HCT116 (cell line): ENCODE results near the gene ARFGAP3. TPM values are rescaled to one million over a fixed set of nuclear protein-coding genes. Genes with fewer than 3 reads are reported as not detected.

Source experiments
- ATAC-seq: fragments of 200-7000 bp; cut with Tn5 transposase; 2 replicates; pipeline ENCODE4 v1.9.1; 2020; ENCODE audit warnings: mild to moderate bottlenecking, moderate library complexity
- BruUV-seq: library from RNA; stranded (reverse); fragments of 400-500 nt; replicated peaks from 2 replicates; lab custom pipeline; 2021; lab: Mats Ljungman, UMichigan
- CTCF ChIA-PET: fragments of 300-600 bp; sonication (Branson Sonifier 250); formaldehyde crosslinking; loops from one replicate; lab custom pipeline; 2021; ENCODE audit warnings: antibody characterized with exemption; lab: Charles Lee
- POLR2A ChIA-PET: fragments of 300-600, 350-600 bp; sonication (Branson Sonifier 250); formaldehyde crosslinking; loops from one replicate; lab custom pipeline; 2021; ENCODE audit warnings: antibody characterized with exemption; lab: Charles Lee
- RAD21 ChIA-PET, 2 experiments: fragments of 300-600 bp; sonication (Branson Sonifier 250); formaldehyde crosslinking; loops; one replicate each; lab custom pipeline; 2023; ENCODE audit warnings: low total read pairs in 2 of 2; ENCODE audit not compliant: uncharacterized antibody in 2 of 2, unreplicated experiment in 2 of 2, low non-redundant PET in 1 of 2; lab: Charles Lee
- DNase-seq: peaks from one replicate; pipeline ENCODE4 v3.0.0-alpha.2; 2010; ENCODE audit warnings: low read depth, low spot score
- H2AFZ ChIP-seq: fragments of 200-600 bp; shearing (Covaris generic), sonication (generic); 2 replicates; pipeline ENCODE4 v1.6.1; 2017; ENCODE audit warnings: low read depth, mixed run types, mixed read lengths, antibody characterized with exemption, low read length; ENCODE audit not compliant: poor library complexity, severe bottlenecking
- H3K27ac ChIP-seq: 2 replicates; pipeline ENCODE4 v1.5.1; 2012; ENCODE audit warnings: low read depth, low read length
- H3K27me3 ChIP-seq: fragments of 200-600 bp; sonication (generic); 2 replicates; pipeline ENCODE4 v1.6.1; 2016; ENCODE audit warnings: mixed run types, low read length, mixed read lengths; ENCODE audit not compliant: insufficient read depth
- H3K36me3 ChIP-seq, 2 experiments: fragments of 200-500 bp in 1 of 2; fragments of 200-600 bp in 1 of 2; sonication (Bioruptor generic) in 1 of 2; sonication (generic) in 1 of 2; 2 replicates each; pipeline versions ENCODE4 v1.5.1 to v1.6.1; 2014 to 2016; ENCODE audit warnings: low read length in 2 of 2, inconsistent platforms in 1 of 2, mixed read lengths in 1 of 2, mixed run types in 1 of 2; ENCODE audit not compliant: insufficient read depth in 2 of 2, control insufficient read depth in 1 of 2
- H3K4me1 ChIP-seq, 2 experiments: fragments of 200-600 bp in 1 of 2; sonication (generic) in 1 of 2; 2 replicates each; pipeline versions ENCODE4 v1.5.1 to v1.6.1; 2012 to 2017; ENCODE audit warnings: low read length in 2 of 2, inconsistent platforms in 1 of 2, mild to moderate bottlenecking in 1 of 2, mixed read lengths in 1 of 2, mixed run types in 1 of 2, moderate library complexity in 1 of 2; ENCODE audit not compliant: insufficient read depth in 2 of 2, control insufficient read depth in 1 of 2
- H3K4me2 ChIP-seq: fragments of 200-600 bp; sonication (generic); 2 replicates; pipeline ENCODE4 v1.6.1; 2017; ENCODE audit warnings: mixed run types, low read length, mixed read lengths
- H3K4me3 ChIP-seq, 2 experiments: fragments of 200-600 bp in 1 of 2; sonication (generic) in 1 of 2; replicated peaks in 1 of 2; 2 replicates each; pipeline ENCODE4 v1.5.1; 2011 to 2016; ENCODE audit warnings: low read length in 2 of 2, control low read depth in 1 of 2, low read depth in 1 of 2, mild to moderate bottlenecking in 1 of 2, mixed read lengths in 1 of 2, mixed run types in 1 of 2
- H3K79me2 ChIP-seq: fragments of 200-600 bp; sonication (generic); 2 replicates; pipeline ENCODE4 v1.6.1; 2017; ENCODE audit warnings: mild to moderate bottlenecking, mixed run types, low read length, moderate library complexity, mixed read lengths; ENCODE audit not compliant: insufficient read depth
- H3K9ac ChIP-seq: fragments of 200-600 bp; sonication (generic); 2 replicates; pipeline ENCODE4 v1.6.1; 2016; ENCODE audit warnings: low read length, mixed read lengths
- H3K9me2 ChIP-seq: fragments of 200-600 bp; sonication (generic), shearing (Covaris generic); 2 replicates; pipeline ENCODE4 v1.6.1; 2017; ENCODE audit warnings: mixed run types, mild to moderate bottlenecking, moderate library complexity; ENCODE audit not compliant: insufficient read depth
- H3K9me3 ChIP-seq, 2 experiments: fragments of 200-500 bp in 1 of 2; fragments of 200-600 bp in 1 of 2; sonication (Bioruptor generic) in 1 of 2; sonication (generic) in 1 of 2; 2 replicates each; pipeline ENCODE4 v1.6.1; 2014 to 2017; ENCODE audit warnings: low read length in 2 of 2, mixed read lengths in 2 of 2, inconsistent platforms in 1 of 2, low read depth in 1 of 2, mild to moderate bottlenecking in 1 of 2, mixed run types in 1 of 2, moderate library complexity in 1 of 2; ENCODE audit not compliant: control insufficient read depth in 1 of 2, insufficient read depth in 1 of 2
- H4K20me1 ChIP-seq: fragments of 200-600 bp; sonication (generic), shearing (Covaris generic); 2 replicates; pipeline ENCODE4 v1.6.1; 2017; ENCODE audit warnings: mixed run types, mild to moderate bottlenecking, moderate library complexity; ENCODE audit not compliant: insufficient read depth
- CBX3 ChIP-seq: IDR thresholded peaks from 2 replicates; pipeline ENCODE4 v1.6.1; 2012; ENCODE audit warnings: low read depth
- EGR1 ChIP-seq: IDR thresholded peaks from 2 replicates; pipeline ENCODE4 v1.6.1; 2012; ENCODE audit warnings: low read depth
- ELF1 ChIP-seq: IDR thresholded peaks from 2 replicates; pipeline ENCODE4 v1.6.1; 2012; ENCODE audit warnings: low read depth, borderline replicate concordance
- EZH2 ChIP-seq: fragments of 200-600 bp; sonication (generic); IDR thresholded peaks from 2 replicates; pipeline ENCODE4 v1.6.1; 2017; ENCODE audit warnings: antibody characterized with exemption, mixed run types
- FOSL1 ChIP-seq: IDR thresholded peaks from 2 replicates; pipeline ENCODE4 v1.6.1; 2012; ENCODE audit warnings: low read depth
- JUND ChIP-seq: IDR thresholded peaks from 2 replicates; pipeline ENCODE4 v1.6.1; 2012
- POLR2A ChIP-seq: IDR thresholded peaks from 2 replicates; pipeline ENCODE4 v1.7.0; 2011; ENCODE audit warnings: borderline replicate concordance; ENCODE audit not compliant: insufficient read depth, insufficient read length; ENCODE audit errors: extremely low read depth
- POLR2AphosphoS5 ChIP-seq: IDR thresholded peaks from 2 replicates; pipeline ENCODE4 v1.6.1; 2011; ENCODE audit warnings: mild to moderate bottlenecking, low read depth, low read length, moderate library complexity
- RAD21 ChIP-seq: IDR thresholded peaks from 2 replicates; pipeline ENCODE4 v1.6.1; 2012; ENCODE audit warnings: low read depth, mild to moderate bottlenecking
- SIN3A ChIP-seq: IDR thresholded peaks from 2 replicates; pipeline ENCODE4 v1.6.1; 2012; ENCODE audit warnings: low read depth
- SP1 ChIP-seq: IDR thresholded peaks from 2 replicates; pipeline ENCODE4 v1.6.1; 2012; ENCODE audit warnings: low read depth
- TCF7L2 ChIP-seq: IDR thresholded peaks from 2 replicates; pipeline ENCODE4 v1.7.0; 2011; ENCODE audit warnings: borderline replicate concordance, inconsistent platforms; ENCODE audit not compliant: insufficient read depth, insufficient read length; ENCODE audit errors: extremely low read depth
- YY1 ChIP-seq: IDR thresholded peaks from 2 replicates; pipeline ENCODE4 v1.6.1; 2011; ENCODE audit warnings: low read length, low read depth, moderate library complexity, mild to moderate bottlenecking; ENCODE audit not compliant: insufficient replicate concordance; ENCODE audit errors: extremely low read depth
- intact Hi-C: fragments of 100-400 bp; cut with micrococcal nuclease; formaldehyde crosslinking; loops from 2 replicates; pipeline ENCODE4 v1.10.0; 2022
- total RNA-seq: library from RNA; stranded (reverse); gene quantifications from one replicate; pipeline ENCODE4 v1.2.1, GENCODE V29; 2021; ENCODE audit not compliant: unreplicated experiment

Gene ARFGAP3
- total RNA-seq, 1 experiment from 2014 or later = 15.4 TPM

GRCh38 chr22:42777126-42777525 is 79.9 kb downstream of the ARFGAP3 start:
- Histone ChIP-seq H3K4me2 (no peak overlapping the region), H3K36me3 (no peaks in the 10 kb centered on the region), H3K27me3 (no peaks in the 10 kb centered on the region), H3K9ac (no peak overlapping the region), H4K20me1 (no peaks in the 10 kb centered on the region), H3K9me2 (no peaks in the 10 kb centered on the region), H2AFZ (no peak overlapping the region), H3K79me2 (no peaks in the 10 kb centered on the region), H3K4me1 (peaks cover 2 to 3% of the 10 kb centered on the region in 2 experiments; a peak in 3 of 4 replicates), H3K9me3 (no peaks in the 10 kb centered on the region), H3K27ac (no peak overlapping the region), H3K4me3 (no peak overlapping the region)
- ChIA-PET POLR2A (no interaction called here), CTCF (no interaction called here), RAD21 (no interaction called here)
- DNase-seq (no peak), ATAC-seq (no peak)
- TF ChIP-seq TCF7L2 (no peak), SIN3A (no peak), YY1 (no peak), RAD21 (no peak), ELF1 (no peak), FOSL1 (no peak), CBX3 (no peak), POLR2AphosphoS5 (no peak), JUND (no peak), EGR1 (no peak), POLR2A (no peak), SP1 (no peak)
- no TSS peak for BruUV-seq
- intact Hi-C loops = no loop called here

GRCh38 chr22:42773167-42773566 is 83.9 kb downstream of the ARFGAP3 start:
- Histone ChIP-seq H3K4me1 (peaks cover 13 to 14% of the 10 kb centered on the region in 2 experiments), H4K20me1 (no peaks in the 10 kb centered on the region), H3K9ac (no peak overlapping the region), H3K79me2 (no peaks in the 10 kb centered on the region), H3K36me3 (no peaks in the 10 kb centered on the region), H3K27me3 (no peaks in the 10 kb centered on the region), H3K9me3 (no peaks in the 10 kb centered on the region), H3K4me3 (no peak overlapping the region), H3K27ac (no peak overlapping the region), H3K4me2 (no peak overlapping the region), H2AFZ (no peak overlapping the region), H3K9me2 (no peaks in the 10 kb centered on the region)
- BruUV-seq = no TSS peak
- TF ChIP-seq EZH2 = no peak
- DNase-seq (no peak), ATAC-seq (no peak)
- RAD21 ChIA-PET = no interaction called here
- POLR2A ChIA-PET = no interaction called here
- intact Hi-C loops = no loop called here
- CTCF ChIA-PET = no interaction called here
